CD4-positive, alpha-beta T cell treated with Interleukin-15 for 4 hours (primary cell): ENCODE data around the gene DUOXA1.

Source experiments
- DNase-seq: peaks from one replicate; pipeline ENCODE4 v3.0.0-alpha.2; 2020; ENCODE audit warnings: low spot score

DUOXA1 gene

GRCh38 chr15:45131510-45131909 is 1.8 kb upstream of the DUOXA1 start:
- no peak for DNase-seq

DNA sequence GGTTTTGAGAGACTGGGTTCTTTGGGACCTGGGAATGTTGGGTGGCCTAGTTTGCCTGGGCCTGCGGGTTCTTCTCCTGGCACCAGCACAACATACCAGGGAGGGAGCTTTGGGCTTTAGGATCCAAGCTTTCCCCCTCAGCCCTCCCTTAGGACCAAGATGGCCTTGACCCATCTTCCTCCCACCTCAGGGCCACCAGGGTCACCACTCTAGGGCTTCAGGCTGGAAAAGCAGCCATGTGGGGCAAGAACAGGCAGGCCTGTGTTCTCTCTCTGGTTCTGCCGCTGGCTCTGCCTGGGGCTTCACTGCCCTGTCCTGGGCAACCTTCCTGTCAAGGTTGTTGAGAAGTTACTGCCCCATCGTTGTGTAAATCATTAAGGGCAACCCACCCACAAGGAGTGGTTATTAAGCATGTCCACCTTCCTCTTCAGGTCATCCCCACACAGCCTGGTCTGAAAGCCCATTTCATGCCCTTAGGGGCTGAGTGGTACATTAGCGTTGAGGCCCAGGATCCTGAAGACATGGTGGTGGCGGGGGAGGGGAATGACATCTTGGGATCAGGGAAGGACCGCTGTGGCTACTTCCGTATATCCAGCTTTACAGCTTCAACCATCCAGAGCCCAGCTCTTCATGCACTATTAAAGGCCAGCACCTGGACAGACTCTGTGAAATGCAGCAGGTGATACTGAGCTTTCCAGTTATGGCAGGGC is 767 bp upstream of the DUOXA1 start:
- no peak for DNase-seq

DNA sequence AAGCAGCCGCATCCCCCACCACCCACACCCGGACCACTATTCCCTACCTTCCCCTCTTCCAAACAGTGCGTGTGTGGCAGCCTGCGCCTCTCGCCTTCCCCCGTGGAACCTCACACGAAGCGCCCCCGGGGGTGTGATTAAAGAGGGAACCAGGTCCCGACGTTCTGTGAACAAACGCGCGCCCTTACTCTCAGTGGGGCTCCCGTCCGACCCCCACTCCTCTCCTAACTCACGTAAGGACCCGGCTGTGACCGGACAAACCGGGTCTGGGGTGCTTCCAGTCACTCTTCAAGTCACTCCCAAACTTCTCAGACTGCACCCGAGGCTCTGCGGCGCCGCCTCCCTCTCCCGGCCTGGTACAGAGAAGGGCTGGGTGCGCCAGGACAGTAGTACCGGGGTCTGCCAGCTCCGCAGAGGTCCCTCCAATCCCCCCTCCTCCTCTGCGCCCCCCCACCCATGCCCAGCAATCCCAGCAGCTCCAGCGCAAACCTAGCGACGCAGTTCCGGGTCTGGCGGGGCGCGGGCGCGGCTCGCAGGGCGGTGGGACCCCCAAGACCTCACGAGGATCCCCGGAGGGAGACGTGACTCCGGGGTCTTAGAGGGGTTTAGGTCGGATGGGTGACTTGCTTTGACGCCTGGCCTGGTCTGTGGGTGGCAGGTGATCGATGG is 574 bp downstream of the DUOXA1 start:
- no peak for DNase-seq

GRCh38 chr15:45126535-45127158 is 3.0 kb downstream of the DUOXA1 start:
- DNase-seq: peak; percentile 56

DNA sequence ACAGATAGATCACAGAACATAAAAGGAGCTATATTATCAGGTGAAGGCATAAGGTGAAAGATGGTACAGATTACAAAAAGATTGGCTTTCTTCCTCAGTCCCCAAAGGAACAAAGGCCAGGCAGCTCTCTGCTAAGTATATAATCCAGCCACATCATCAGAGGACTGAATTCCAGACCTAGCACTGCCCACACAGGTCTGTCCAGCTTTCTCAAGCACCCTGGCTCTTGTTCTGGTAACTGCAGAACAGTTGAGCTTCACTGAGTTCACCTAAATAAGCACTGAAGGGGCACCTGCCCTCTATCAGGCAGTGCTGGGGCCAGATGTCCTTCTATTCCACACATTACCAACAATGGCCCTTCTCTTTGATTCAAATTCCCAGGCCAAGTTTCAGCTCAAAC is 6.3 kb downstream of the DUOXA1 start:
- DNase-seq: no peak

- DNase-seq: no peak
These were observed 7.0 kb downstream of the DUOXA1 start for GRCh38 chr15:45122719-45123118.

- no peak for DNase-seq
These were observed 7.8 kb downstream of the DUOXA1 start for GRCh38 chr15:45121706-45122417.

- DNase-seq: no peak
These were observed 8.7 kb downstream of the DUOXA1 start for GRCh38 chr15:45121020-45121419.

DNA sequence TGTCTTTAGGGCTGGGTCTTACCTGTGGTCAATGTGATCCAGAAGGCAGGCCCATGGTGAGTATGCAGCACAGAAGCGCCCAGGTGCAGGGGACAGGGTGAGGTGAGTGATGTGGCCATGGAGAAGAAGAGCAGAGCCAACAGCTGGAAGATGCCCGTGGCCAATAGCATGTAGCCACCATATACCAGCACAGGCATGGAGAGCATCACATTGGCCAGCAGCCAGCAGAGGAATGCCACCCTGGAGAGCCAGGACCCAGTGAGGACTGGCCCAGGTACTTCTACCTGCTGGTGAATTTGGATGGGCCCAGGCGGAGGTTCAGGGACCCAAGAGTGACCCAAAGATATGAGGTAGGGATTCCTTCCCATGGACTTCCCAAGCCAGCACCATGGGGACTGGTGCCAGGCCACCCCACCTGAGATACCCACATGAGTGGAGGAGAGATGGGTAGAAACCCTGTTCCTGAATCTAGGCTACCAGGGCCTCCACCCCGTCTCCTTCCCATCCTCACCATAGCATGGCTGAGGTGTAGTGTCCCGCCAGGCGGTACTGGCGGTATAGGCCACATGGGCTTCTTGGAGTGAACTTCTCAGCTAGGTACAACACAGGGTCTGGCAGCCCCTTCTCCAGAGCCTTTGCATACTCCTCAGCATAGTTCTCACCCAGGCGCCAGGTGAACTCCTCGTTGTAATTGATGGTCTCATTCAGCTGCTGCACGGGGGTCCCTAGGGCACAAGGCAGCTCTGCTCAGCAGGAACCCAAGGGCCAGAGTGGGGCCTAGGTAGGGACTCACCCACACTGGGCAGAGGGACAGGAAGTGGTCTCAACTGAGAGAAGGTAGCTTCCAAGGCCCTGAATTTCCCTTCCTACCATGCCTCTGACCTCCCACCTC is 9.4 kb downstream of the DUOXA1 start:
- DNase-seq: no peak

- DNase-seq: no peak
These were observed 10.7 kb downstream of the DUOXA1 start for GRCh38 chr15:45118996-45119395.

GRCh38 chr15:45118131-45118588 is 11.5 kb downstream of the DUOXA1 start:
- peak; percentile 83 for DNase-seq

DNA sequence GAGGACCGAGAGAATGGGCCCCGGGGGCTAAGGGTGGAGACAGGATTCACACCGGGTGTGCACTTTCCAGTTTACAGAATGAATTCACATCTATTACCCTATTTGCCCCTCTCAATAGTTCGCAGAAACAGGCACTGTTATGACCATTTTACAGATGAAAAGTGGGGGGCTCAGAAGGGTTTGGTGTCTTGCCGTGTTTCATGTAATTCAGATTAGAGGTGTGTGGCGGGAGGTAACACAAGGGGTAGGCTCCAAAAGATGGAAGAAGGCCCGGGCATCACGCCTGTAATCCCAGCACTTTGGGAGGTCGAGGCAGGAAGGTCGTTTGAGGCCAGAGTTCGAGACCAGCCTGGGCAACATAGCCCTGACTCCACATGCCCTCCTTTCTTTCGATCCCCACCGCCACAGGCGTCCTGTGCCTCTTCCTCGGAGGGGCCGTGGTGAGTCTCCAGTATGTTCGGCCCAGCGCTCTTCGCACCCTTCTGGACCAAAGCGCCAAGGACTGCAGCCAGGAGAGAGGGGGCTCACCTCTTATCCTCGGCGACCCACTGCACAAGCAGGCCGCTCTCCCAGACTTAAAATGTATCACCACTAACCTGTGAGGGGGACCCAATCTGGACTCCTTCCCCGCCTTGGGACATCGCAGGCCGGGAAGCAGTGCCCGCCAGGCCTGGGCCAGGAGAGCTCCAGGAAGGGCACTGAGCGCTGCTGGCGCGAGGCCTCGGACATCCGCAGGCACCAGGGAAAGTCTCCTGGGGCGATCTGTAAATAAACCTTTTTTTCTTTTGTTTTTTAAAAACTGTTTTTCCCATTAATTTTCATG is 12.2 kb downstream of the DUOXA1 start:
- DNase-seq: no peak

DNA sequence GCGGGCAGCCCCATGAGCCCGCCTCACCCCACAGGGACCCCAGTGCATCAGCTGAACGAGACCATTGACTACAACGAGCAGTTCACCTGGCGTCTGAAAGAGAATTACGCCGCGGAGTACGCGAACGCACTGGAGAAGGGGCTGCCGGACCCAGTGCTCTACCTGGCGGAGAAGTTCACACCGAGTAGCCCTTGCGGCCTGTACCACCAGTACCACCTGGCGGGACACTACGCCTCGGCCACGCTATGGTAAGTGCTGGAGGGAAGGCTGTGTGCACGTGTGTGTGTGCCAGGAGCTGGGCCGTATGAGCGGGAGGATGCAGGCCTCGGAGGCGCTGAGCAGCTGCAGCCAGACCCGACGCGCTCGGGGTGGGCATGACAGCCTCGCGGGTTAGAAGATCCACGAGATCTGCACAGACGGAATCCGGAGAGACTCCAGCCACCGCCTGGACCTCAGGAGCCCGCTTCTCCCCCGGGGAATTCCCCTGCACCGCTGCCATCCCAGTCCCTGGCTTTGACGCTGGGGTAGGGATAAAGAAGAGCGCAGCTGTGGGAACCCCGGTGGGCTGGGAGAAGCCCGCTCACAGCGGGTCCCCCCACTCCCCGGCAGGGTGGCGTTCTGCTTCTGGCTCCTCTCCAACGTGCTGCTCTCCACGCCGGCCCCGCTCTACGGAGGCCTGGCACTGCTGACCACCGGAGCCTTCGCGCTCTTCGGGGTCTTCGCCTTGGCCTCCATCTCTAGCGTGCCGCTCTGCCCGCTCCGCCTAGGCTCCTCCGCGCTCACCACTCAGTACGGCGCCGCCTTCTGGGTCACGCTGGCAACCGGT is 13.0 kb downstream of the DUOXA1 start:
- DNase-seq: no peak

DNA sequence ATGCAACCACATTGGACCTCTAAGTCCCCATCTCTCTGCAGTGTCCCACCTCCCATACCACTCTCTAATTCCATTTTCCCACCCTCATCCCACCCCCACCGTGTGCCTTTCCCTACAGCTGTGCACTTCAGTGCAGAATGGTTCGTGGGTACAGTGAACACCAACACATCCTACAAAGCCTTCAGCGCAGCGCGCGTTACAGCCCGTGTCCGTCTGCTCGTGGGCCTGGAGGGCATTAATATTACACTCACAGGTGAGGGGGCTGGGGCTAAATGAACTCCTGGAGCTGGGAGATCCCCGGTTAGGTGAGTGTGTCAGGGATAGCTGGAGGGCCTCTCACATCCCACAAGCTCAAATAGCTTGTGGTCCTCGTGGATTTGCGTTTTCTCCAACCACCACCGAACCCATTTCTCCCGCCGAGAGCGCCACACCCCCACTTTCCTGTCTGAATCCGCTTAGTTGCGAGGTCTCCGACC is 13.6 kb downstream of the DUOXA1 start:
- DNase-seq: no peak

DNA sequence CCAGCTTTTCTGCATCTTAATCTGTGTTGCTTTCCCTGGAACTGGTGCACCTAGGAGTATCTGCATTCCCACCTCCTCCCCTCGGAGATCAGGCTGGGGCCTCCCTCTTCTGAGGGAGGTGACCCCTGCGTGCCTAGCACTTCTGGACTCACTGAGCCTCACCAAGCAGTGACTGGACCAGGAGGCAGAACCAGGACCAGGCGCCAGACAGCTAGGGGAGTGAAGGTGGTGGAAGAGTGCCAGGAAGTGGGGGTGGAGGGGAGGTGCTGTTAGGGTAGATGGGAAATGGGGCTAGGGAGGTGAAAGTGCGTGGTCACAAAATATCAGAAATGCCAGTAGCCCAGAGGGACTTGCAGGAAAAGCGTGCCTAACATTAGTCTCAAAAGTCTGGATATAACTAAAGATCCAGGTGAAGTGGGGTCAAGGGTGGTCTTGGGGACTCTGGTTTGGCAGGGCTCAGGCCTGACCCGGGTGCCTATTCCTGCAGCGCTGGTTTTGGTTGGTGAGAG is 14.3 kb downstream of the DUOXA1 start:
- DNase-seq: no peak

DNA sequence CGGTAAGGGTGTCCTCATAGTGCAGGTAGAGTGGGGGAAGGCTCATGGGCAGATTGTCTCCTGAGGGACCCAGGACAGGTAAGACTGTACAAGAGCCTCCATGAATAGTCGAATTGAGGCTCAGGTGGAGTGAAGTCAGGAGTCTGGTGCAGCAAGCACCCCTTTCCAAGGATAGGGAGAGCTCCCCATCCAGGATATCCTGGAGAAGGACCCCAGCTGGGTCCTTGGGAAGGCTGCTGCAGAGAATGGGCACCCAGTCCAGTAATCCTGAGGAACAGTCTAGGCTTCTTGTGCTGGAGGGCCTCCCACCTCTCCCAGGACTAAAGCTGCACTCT is 15.0 kb downstream of the DUOXA1 start:
- DNase-seq: no peak

- DNase-seq: no peak
These were observed 15.5 kb downstream of the DUOXA1 start, which contains the start of the genes DUOX2 and DUOXA2 for GRCh38 chr15:45114076-45114750. Gene DUOX2, minus strand, starts transcription at chr15:45114172. Its CDS starts 761 bp downstream, at chr15:45113411. Gene DUOXA2, plus strand, starts transcription at chr15:45114326. Its CDS starts 280 bp downstream, at chr15:45114606.

DNA sequence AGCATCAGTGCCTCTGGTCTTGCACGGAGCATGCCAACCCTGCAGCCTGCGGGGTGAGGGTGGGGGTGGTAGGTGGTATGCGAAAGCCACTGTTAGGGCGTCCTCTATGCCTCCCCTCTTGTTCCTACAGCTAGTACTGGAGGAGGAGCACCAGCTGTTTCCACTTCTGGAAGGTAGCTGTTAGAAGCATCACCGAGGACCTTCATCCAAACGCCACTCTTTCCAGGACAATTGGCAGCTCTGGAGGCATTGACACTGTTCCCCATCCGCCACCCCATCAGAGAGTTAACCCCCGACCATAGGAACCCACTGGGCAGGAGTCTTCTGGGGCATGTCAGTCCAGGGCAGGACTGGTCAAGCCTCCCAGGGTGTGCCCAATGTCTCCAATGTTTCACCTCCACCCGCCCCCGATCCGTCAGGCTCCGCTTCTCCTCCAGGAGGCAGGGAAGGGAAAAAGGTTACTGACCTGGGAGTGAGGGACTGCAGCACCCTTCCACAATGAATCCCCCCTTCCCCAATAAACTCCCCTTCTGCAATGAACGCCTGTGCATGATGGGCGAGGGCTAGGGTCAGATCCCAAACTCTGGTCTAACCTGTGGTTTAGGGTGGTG is 16.2 kb downstream of the DUOXA1 start:
- no peak for DNase-seq
